ENCODE measurements around the gene MDK.

Gene MDK

GRCh38 chr11:46363455-46364005, 17.9 kb upstream of the MDK start:
- Histone ChIP-seq H3K79me2 (ENCODE audit: control insufficient read depth, low read length) (peaks cover 40% of the 10 kb centered on the region), H3K4me3 (ENCODE audit: low read length) (no peak overlapping the region), H3K27me3 (ENCODE audit: control insufficient read depth, low read length) (no peaks in the 10 kb centered on the region), H3K36me3 (ENCODE audit: control insufficient read depth, low read length) (peaks cover 12% of the 10 kb centered on the region), H3K4me2 (ENCODE audit: low read length) (no peak overlapping the region), H4K20me1 (ENCODE audit: control insufficient read depth, insufficient read depth, low read depth, low read length) (peaks cover 6% of the 10 kb centered on the region; the same call in 1 of the 2 replicates), H3K4me1 (ENCODE audit: control insufficient read depth, low read length) (peaks cover 26% of the 10 kb centered on the region), H3F3A (ENCODE audit: control insufficient read depth, insufficient read depth) (peaks cover 8% of the 10 kb centered on the region), H3K9me3 (ENCODE audit: control insufficient read depth, insufficient read depth, low read length) (no peaks in the 10 kb centered on the region), H3K27ac (ENCODE audit: low read depth, low read length) (no peak overlapping the region), H3K9me2 (replicated peaks; ENCODE audit: control insufficient read depth, low read length) (no peaks in the 10 kb centered on the region)
- TF ChIP-seq CTCF (IDR thresholded peaks at IDR 0.05; ENCODE audit: low read depth, low read length, poor library complexity, severe bottlenecking), result no peak
- TF ChIP-seq EZH2phosphoT487 (IDR thresholded peaks at IDR 0.05; ENCODE audit: borderline replicate concordance, low read length), result no peak

- no peaks in the 10 kb centered on the region for H3K27me3 ChIP-seq (ENCODE audit: control insufficient read depth, low read length)
- H3K27ac ChIP-seq (ENCODE audit: low read depth, low read length), result no peak overlapping the region
- H3K4me3 ChIP-seq (ENCODE audit: low read length), result no peak overlapping the region
- H3K9me2 ChIP-seq (replicated peaks; ENCODE audit: control insufficient read depth, low read length), result no peaks in the 10 kb centered on the region
- H3K79me2 ChIP-seq (ENCODE audit: control insufficient read depth, low read length), result peaks cover 40% of the 10 kb centered on the region
- no peaks in the 10 kb centered on the region for H3K9me3 ChIP-seq (ENCODE audit: control insufficient read depth, insufficient read depth, low read length)
- peaks cover 8% of the 10 kb centered on the region for H3F3A ChIP-seq (ENCODE audit: control insufficient read depth, insufficient read depth)
- peaks cover 6% of the 10 kb centered on the region; the same call in 1 of the 2 replicates for H4K20me1 ChIP-seq (ENCODE audit: control insufficient read depth, insufficient read depth, low read depth, low read length)
- peaks cover 28% of the 10 kb centered on the region for H3K4me1 ChIP-seq (ENCODE audit: control insufficient read depth, low read length)
- TF ChIP-seq CTCF (IDR thresholded peaks at IDR 0.05; ENCODE audit: low read depth, low read length, poor library complexity, severe bottlenecking) (no peak), EZH2phosphoT487 (IDR thresholded peaks at IDR 0.05; ENCODE audit: borderline replicate concordance, low read length) (no peak)
- H3K36me3 ChIP-seq (ENCODE audit: control insufficient read depth, low read length), result peaks cover 13% of the 10 kb centered on the region
- H3K4me2 ChIP-seq (ENCODE audit: low read length), result no peak overlapping the region
Measured at GRCh38 chr11:46364056-46364455, 17.4 kb upstream of the MDK start.

- Histone ChIP-seq H3K4me2 (ENCODE audit: low read length) (no peak overlapping the region), H3K27ac (ENCODE audit: low read depth, low read length) (no peak overlapping the region), H3K79me2 (ENCODE audit: control insufficient read depth, low read length) (peaks cover 40% of the 10 kb centered on the region), H3K27me3 (ENCODE audit: control insufficient read depth, low read length) (no peaks in the 10 kb centered on the region), H3F3A (ENCODE audit: control insufficient read depth, insufficient read depth) (peaks cover 5% of the 10 kb centered on the region), H3K4me1 (ENCODE audit: control insufficient read depth, low read length) (peaks cover 31% of the 10 kb centered on the region), H4K20me1 (ENCODE audit: control insufficient read depth, insufficient read depth, low read depth, low read length) (peaks cover 6% of the 10 kb centered on the region; the same call in 1 of the 2 replicates), H3K9me2 (replicated peaks; ENCODE audit: control insufficient read depth, low read length) (no peaks in the 10 kb centered on the region), H3K9me3 (ENCODE audit: control insufficient read depth, insufficient read depth, low read length) (no peaks in the 10 kb centered on the region), H3K36me3 (ENCODE audit: control insufficient read depth, low read length) (peaks cover 20% of the 10 kb centered on the region), H3K4me3 (ENCODE audit: low read length) (no peak overlapping the region)
- TF ChIP-seq CTCF (IDR thresholded peaks at IDR 0.05; ENCODE audit: low read depth, low read length, poor library complexity, severe bottlenecking) (no peak), EZH2phosphoT487 (IDR thresholded peaks at IDR 0.05; ENCODE audit: borderline replicate concordance, low read length) (no peak)
Measured at GRCh38 chr11:46364791-46365190, 16.7 kb upstream of the MDK start.
